SK-N-MC (cell line): ENCODE results near the gene MRPS34.

Source experiments
- EZH2 ChIP-seq: fragments of 200-600 bp; sonication (generic); IDR thresholded peaks from one replicate; pipeline ENCODE4 v1.6.1; 2017; ENCODE audit warnings: antibody characterized with exemption
- FOXP2 ChIP-seq: optimal IDR thresholded peaks from 2 replicates; pipeline ENCODE3; 2011; ENCODE audit warnings: mild to moderate bottlenecking, moderate library complexity; ENCODE audit not compliant: insufficient read depth; ENCODE audit errors: extremely low read length, control extremely low read depth
- POLR2AphosphoS5 ChIP-seq: IDR thresholded peaks from 2 replicates; pipeline ENCODE4 v1.6.1; 2012; ENCODE audit warnings: mild to moderate bottlenecking, low read depth, low read length, borderline replicate concordance

GRCh38 chr16:1745900-1746692 lies 26.8 kb downstream of the MRPS34 start:
- TF ChIP-seq FOXP2 = no peak
- no peak for TF ChIP-seq EZH2
- TF ChIP-seq POLR2AphosphoS5 = no peak
